Endodermal cell (in vitro differentiated cells): ENCODE measurements around the gene MFAP4. TPM values are rescaled to one million over a fixed set of nuclear protein-coding genes. Genes with fewer than 3 reads are reported as not detected.

Experiments
- DNase-seq: peaks from one replicate; pipeline ENCODE4 v3.0.0-alpha.2; 2017
- H3K27ac ChIP-seq: 2 replicates; pipeline ENCODE4 v1.5.1; 2013; ENCODE audit warnings: mild to moderate bottlenecking, low read depth, low read length, moderate library complexity
- H3K27me3 ChIP-seq: 2 replicates; pipeline ENCODE4 v1.6.1; 2013; ENCODE audit warnings: mild to moderate bottlenecking, low read length, moderate library complexity; ENCODE audit not compliant: insufficient read depth, control insufficient read depth, poor library complexity, severe bottlenecking
- H3K36me3 ChIP-seq: 2 replicates; pipeline ENCODE4 v1.7.0; 2013; ENCODE audit warnings: mild to moderate bottlenecking, low read length, moderate library complexity; ENCODE audit not compliant: control insufficient read depth, insufficient read depth
- H3K4me1 ChIP-seq: one replicate; pipeline ENCODE4 v1.7.0; 2013; ENCODE audit warnings: low read length; ENCODE audit not compliant: control insufficient read depth, insufficient read depth
- H3K4me3 ChIP-seq: 2 replicates; pipeline ENCODE4 v1.5.1; 2013; ENCODE audit warnings: mild to moderate bottlenecking, low read length, moderate library complexity
- H3K9ac ChIP-seq: 2 replicates; pipeline ENCODE4 v1.6.1; 2013; ENCODE audit warnings: mild to moderate bottlenecking, low read length, moderate library complexity; ENCODE audit not compliant: poor library complexity, severe bottlenecking; ENCODE audit errors: extremely low read depth
- H3K9me3 ChIP-seq: 2 replicates; pipeline ENCODE4 v1.6.1; 2013; ENCODE audit warnings: mild to moderate bottlenecking, low read length, moderate library complexity; ENCODE audit not compliant: control insufficient read depth
- H3K27ac Mint-ChIP-seq: 2 replicates; pipeline ENCODE4 v1.8.0; 2020; ENCODE audit warnings: mixed read lengths
- H3K27me3 Mint-ChIP-seq: 2 replicates; pipeline ENCODE4 v1.8.0; 2021; ENCODE audit warnings: mild to moderate bottlenecking, mixed read lengths; ENCODE audit not compliant: insufficient read depth
- H3K36me3 Mint-ChIP-seq: 2 replicates; pipeline ENCODE4 v1.8.0; 2020; ENCODE audit warnings: low read depth, mixed read lengths
- H3K4me1 Mint-ChIP-seq: 2 replicates; pipeline ENCODE4 v1.8.0; 2020; ENCODE audit warnings: mixed read lengths
- H3K4me3 Mint-ChIP-seq: 2 replicates; pipeline ENCODE4 v1.8.0; 2020; ENCODE audit warnings: mild to moderate bottlenecking, moderate library complexity, mixed read lengths
- H3K9me3 Mint-ChIP-seq: 2 replicates; pipeline ENCODE4 v1.8.0; 2020; ENCODE audit warnings: mild to moderate bottlenecking, mixed read lengths
- WGBS, 2 experiments: methylation state at CpG; one replicate each; pipeline versions ENCODE4 v1.1.5 to v1.1.7; 2013; ENCODE audit warnings: missing lambda C conversion rate in 2 of 2, mixed read lengths in 1 of 2; ENCODE audit not compliant: insufficient coverage in 1 of 2, insufficient read length in 1 of 2; 5-methylcytosine and 5-hydroxymethylcytosine counted together
- total RNA-seq, 2 donors: library from RNA; stranded (reverse); fragmentation: NEBNext Ultra II Directional in 1 of 2; extraction: Animal tissue kit (Norgen Biotek cat#: 25700) in 1 of 2; gene quantifications; 2 replicates in 1 of 2; 3 replicates in 1 of 2; pipeline ENCODE4 v1.2.1, GENCODE V29; 2021
- TF ChIP-seq, protein P1 (sequence below): fragments of 200-600 bp; sonication (generic); conservative IDR thresholded peaks from 2 replicates; pipeline ENCODE4 v1.5.0; 2021; ENCODE audit warnings: antibody characterized with exemption, mild to moderate bottlenecking

Gene MFAP4
- total RNA-seq, 2 donors from 2014 or later = 11.1 to 36.8 TPM

DNA sequence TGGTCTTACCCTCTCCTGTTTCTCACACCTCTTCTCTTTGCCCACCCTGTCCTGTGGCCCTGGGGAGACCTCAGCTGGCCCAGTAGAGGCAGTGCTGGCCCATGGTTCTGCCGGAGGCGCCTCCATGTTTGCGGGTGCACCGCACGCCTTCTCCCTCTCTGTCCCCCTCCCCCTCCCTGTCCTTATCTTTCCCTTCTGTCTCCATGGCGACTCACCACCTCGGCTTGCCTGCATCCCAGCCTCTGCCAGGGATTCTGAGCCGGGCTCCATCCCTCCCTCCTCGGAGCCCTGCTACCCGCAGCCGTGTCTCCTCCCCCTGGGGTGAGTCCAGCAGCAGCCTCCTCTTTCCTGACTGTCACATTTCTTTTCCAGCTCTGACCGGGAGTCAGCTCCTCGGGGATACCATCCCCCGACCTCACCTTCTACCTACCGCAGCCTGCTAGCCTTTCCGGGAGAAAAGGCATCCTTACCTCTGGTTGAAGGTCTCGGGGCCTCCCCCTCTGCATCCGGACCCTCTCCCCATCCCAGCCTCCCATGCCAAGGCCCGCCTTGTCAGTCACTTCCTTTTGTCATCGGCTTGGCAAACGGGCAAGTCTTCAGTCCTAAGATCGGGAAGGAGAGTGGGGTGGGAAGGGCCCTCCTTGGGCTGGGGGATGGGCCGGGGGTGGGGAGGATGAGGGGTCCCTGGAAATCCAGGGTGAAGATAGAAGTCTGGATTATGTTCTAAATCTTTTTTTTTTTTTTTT, 24.1 kb upstream of the MFAP4 start, which contains the start of gene RNF112:
Gene RNF112, plus strand, starts transcription at position 358 of the 746 bp plus-strand sequence. Its CDS starts 177 bp downstream, at position 535.
- H3K27ac Mint-ChIP-seq = no peak within 1 kb of the TSS
- Histone ChIP-seq H3K9ac (no peak within 1 kb of the TSS), H3K4me1 (no peaks in the 10 kb centered on the region), H3K27me3 (no peaks in the 10 kb centered on the region), H3K9me3 (no peaks in the 10 kb centered on the region), H3K4me3 (no peak within 1 kb of the TSS), H3K27ac (no peak within 1 kb of the TSS), H3K36me3 (no peaks in the 10 kb centered on the region)
- H3K4me1 Mint-ChIP-seq = peaks cover 6% of the 10 kb centered on the region
- H3K9me3 Mint-ChIP-seq = no peaks in the 10 kb centered on the region
- no peak within 1 kb of the TSS for H3K4me3 Mint-ChIP-seq
- no peaks in the 10 kb centered on the region for H3K27me3 Mint-ChIP-seq
- peak; percentile 75 for DNase-seq
- TF ChIP-seq, protein P1, sequence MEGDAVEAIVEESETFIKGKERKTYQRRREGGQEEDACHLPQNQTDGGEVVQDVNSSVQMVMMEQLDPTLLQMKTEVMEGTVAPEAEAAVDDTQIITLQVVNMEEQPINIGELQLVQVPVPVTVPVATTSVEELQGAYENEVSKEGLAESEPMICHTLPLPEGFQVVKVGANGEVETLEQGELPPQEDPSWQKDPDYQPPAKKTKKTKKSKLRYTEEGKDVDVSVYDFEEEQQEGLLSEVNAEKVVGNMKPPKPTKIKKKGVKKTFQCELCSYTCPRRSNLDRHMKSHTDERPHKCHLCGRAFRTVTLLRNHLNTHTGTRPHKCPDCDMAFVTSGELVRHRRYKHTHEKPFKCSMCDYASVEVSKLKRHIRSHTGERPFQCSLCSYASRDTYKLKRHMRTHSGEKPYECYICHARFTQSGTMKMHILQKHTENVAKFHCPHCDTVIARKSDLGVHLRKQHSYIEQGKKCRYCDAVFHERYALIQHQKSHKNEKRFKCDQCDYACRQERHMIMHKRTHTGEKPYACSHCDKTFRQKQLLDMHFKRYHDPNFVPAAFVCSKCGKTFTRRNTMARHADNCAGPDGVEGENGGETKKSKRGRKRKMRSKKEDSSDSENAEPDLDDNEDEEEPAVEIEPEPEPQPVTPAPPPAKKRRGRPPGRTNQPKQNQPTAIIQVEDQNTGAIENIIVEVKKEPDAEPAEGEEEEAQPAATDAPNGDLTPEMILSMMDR = no peak
- 35 to 65% methylated on average over 14 to 23 of the region's 23 CpGs for WGBS, 2 experiments
- no peaks in the 10 kb centered on the region for H3K36me3 Mint-ChIP-seq

DNA sequence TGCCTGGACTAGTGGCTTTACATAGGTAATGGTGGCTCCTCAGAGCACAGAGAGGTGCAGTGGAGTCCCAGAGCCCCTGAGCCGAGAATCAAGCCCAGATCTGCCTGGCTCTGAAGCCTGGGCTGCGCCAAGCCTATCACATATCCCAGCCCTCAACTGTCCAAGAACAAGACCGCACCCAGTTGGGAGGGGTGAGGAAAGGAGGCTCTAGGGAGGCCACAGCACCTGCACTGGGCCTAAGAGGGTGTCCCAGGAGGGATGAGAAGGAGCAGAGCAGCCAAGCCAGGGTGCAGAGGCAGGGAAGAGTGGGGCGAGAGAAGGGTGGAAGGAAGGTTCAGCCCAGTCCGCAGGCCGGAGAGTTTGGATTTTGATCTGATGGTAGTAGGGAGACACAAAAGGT, 23.1 kb upstream of the MFAP4 start:
- no peaks in the 10 kb centered on the region for H3K36me3 Mint-ChIP-seq
- 95 to 100% methylated on average over 3 to 6 of the region's 6 CpGs for WGBS, 2 experiments

DNA sequence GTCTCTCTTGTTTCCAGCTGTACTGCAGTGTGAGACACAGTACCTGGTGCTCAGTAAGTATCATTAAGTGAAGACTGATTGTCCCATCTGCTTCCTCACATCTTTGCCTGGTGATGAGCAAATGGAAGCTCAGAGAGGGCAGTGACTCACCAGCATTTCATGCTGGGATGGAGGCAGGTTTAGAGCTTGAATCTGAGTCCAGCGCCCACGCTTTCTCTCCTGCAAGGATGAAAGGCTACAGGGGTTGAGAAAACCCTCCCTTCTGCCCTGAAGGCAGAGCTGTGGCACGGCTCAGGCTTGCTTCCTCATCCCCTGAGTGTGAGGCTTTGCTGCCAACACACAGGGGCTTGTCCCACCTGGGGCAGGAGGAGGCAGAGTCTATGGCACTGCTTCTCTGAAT, 22.5 kb upstream of the MFAP4 start:
- Histone ChIP-seq H3K27ac (no peak overlapping the region), H3K36me3 (no peaks in the 10 kb centered on the region), H3K27me3 (no peaks in the 10 kb centered on the region), H3K4me3 (no peak overlapping the region), H3K9ac (no peak overlapping the region), H3K4me1 (no peaks in the 10 kb centered on the region), H3K9me3 (no peaks in the 10 kb centered on the region)
- H3K4me3 Mint-ChIP-seq = no peak overlapping the region
- peaks cover 5% of the 10 kb centered on the region for H3K4me1 Mint-ChIP-seq
- no peaks in the 10 kb centered on the region for H3K36me3 Mint-ChIP-seq
- no peak overlapping the region for H3K27ac Mint-ChIP-seq
- H3K9me3 Mint-ChIP-seq = no peaks in the 10 kb centered on the region
- H3K27me3 Mint-ChIP-seq = no peaks in the 10 kb centered on the region
- 91% methylated on average over 3 of the region's 3 CpGs; no CpG with 5 or more reads in 1 of the 2 experiments for WGBS, 2 experiments
- TF ChIP-seq, protein P1 = no peak
- DNase-seq = no peak

More for the DNA sequence above, 23.1 kb upstream of the MFAP4 start:
- H3K4me1 Mint-ChIP-seq = peaks cover 6% of the 10 kb centered on the region
- H3K9ac ChIP-seq = no peak overlapping the region
- H3K27ac Mint-ChIP-seq = no peak overlapping the region
- no peaks in the 10 kb centered on the region for H3K9me3 ChIP-seq
- no peaks in the 10 kb centered on the region for H3K27me3 Mint-ChIP-seq
- no peak overlapping the region for H3K4me3 Mint-ChIP-seq
- no peaks in the 10 kb centered on the region for H3K9me3 Mint-ChIP-seq
- TF ChIP-seq, protein P1 = no peak
- H3K36me3 ChIP-seq = no peaks in the 10 kb centered on the region
- no peak overlapping the region for H3K4me3 ChIP-seq
- no peak for DNase-seq
- H3K4me1 ChIP-seq = no peaks in the 10 kb centered on the region
- H3K27ac ChIP-seq = no peak overlapping the region
- H3K27me3 ChIP-seq = no peaks in the 10 kb centered on the region
